Epidermal melanocyte (primary cell): ENCODE results near the gene GSN.

Experiments used
- DNase-seq: peaks from one replicate; pipeline ENCODE4 v3.0.0; 2011; ENCODE audit warnings: low spot score; ENCODE audit not compliant: insufficient read length

The GSN gene

DNA sequence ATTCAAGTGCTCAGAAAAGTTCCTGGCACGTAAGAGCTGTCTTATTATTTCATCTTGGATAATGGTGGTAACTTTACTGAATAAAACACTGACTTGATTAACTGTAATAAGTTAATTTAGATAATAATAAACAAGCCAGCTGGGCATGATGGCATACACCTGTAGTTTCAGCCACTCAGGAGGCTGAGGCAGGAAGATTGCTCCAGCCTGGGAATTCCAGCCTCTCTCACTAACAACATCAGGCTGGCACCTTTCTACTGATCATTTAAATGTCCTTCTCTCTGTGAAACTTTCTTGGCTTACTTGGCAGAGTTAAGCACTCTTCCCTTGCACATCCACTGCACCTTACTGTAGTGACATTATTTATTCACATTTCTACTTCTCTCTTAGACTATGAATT lies 82.1 kb downstream of the GSN start:
- DNase-seq: no peak

DNA sequence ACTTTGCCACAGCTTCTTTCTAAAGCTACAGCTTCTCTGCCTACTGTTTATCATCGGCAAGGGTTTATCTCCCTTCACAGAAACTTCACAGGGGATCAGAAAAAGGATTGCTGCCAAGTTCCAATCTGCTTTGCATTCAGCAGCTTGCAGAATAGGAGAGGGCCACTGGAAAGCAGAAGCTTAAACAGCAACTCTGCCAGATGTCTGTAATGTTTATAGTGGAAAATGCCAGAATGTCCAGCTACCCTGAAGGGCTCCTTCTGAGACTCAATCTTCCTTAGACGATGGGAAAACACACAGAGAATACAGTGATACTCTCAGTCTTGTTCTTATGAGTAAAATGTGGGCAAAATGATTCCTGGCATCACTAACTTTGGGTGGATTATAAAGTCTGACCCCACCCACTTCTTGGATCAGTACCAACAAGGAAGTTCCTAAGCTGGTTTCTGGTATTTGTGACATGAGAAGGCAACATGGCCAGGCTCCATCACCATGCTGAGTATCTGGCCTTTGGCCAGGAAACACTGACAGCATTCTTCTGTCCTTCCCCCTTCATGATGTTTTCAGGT lies 83.1 kb downstream of the GSN start:
- no peak for DNase-seq

DNA sequence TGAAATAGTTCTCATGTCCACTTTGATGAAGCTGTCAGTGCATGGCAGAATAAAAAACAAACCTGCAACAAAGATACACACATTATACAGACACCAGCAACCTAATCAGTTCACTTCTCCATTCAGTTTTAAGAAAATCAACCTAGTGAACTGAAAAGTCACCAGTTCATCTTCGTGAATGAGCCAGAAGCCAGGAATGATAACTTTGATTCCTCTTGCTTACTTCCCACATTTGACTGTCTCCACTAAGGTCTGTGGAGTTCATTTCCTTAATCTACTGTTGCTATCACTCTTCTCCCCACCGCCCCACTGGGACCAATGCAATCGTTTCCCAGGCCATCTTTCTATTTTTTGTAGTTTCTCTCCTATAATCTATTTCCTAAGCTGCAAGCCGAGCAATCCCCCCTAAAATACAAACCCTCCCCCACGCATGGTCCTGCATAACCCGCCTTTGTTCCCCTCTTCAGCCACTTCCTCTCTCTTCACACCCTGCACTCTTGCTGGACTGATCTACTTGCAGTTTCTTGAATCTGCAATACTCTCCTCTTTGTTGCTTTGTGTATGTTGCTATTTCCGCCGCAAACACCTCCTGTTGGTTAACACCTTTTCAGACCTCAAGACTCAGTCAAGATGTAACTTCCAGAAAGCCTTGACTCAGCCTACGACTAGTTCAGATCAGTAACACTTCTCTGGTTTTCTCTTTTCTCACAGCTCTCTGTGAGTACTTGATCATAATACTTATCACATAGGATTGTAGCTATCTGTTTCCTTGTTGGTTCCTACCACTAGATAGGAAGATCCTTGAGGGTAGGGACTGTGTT lies 85.5 kb downstream of the GSN start:
- DNase-seq: no peak

DNA sequence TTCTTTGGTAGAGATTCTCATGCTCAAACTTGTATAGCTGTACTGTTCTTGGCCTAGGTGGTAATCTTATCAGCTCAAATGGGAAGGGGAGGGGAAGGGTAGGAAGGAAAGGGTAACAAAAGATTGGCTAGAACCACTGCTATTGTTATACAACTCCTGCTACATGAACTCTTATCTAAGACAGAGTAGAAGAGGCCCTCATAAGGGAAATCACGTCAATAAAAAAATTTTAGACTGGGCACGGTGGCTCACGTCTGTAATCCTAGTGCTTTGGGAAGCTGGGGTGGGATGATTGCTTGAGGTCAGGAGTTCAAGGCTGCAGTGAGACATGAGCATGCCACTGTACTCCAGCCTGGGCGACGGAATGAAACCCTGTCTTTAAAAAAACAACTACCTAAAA lies 86.2 kb downstream of the GSN start:
- no peak for DNase-seq

- DNase-seq: no peak
Measured at GRCh38 chr9:121354762-121355161, 86.8 kb downstream of the GSN start.

- DNase-seq: no peak
Measured at GRCh38 chr9:121357011-121357410, 89.0 kb downstream of the GSN start.

GRCh38 chr9:121358751-121359150 lies 90.8 kb downstream of the GSN start:
- no peak for DNase-seq

DNA sequence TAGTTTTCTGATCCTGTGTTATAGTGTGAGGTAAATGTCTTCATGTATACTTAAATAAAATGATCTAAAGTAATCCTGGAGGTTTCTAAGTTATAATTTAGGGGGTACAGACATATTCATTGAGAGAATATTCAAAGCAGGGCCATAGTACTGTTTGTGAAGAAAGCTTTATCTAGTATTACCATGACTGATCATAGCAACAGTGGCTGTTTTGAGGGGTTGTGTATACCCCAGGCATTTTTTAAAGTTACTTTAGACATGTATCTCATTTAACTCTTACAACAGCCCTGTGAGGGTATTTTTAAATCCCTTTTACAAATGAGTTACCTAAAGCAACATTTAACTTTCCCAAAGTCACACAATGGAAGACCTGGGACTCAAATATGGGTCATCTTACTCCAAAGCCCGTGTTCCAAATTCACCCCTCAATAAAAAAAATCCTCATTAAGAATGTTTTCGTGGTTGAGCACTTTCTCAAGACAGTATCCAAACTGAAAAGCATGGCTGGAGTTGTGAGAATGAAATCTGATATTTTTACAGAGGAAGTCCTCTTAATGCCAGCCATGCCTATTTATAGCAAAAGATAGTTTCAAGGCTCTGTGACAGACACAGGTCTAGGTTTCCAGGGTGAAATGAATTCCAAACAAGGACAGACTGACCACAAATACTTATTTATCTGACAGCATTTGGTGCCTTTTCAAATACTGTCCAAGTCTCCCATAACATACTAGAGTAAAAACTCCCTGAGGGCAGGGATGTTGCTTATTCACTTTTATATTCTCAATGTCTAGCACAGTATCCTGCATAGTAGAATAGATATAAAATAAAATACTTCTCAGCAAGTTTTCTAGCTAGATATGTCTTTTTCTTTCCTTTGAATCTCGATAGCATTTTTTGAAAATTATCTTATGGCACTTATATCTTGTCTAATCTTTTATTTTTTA lies 91.7 kb downstream of the GSN start:
- DNase-seq: no peak

DNA sequence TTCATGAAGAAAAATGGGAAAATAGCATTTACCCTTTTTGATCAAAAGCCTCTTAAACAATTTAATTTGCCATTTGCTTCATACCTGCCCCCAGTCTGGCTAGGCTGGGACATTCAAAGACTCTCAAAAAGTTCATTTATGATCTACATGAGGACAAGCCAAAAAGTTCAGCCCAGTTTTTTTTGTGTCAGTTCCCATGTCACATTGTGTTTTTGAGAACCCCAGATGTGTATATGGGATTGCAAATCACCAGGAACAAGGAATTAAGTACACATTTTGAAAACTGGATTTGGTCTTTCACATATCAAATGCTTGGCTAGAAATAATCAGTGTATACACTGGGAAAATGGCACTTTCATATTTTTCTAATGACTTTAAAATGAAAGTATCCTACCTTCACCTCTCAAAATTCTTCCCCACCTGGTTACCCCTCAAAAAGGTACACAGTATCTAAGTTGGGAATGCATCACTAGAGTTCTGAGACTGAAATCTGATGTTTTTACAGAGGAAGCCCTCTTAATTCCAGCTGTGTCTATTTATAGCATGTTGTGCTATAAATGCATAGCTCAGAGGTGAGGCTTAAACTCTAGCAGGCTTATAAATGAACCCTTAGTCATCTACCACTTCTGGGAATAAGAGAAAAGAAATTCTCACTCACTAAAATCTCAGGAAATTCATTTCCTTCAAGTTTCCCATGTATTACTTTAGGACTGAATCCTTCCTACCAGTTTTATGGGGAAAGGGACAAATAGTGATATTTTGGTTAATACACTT lies 92.8 kb downstream of the GSN start:
- DNase-seq: no peak

- no peak for DNase-seq
Measured at GRCh38 chr9:121362813-121363621, 95.1 kb downstream of the GSN start.

DNA sequence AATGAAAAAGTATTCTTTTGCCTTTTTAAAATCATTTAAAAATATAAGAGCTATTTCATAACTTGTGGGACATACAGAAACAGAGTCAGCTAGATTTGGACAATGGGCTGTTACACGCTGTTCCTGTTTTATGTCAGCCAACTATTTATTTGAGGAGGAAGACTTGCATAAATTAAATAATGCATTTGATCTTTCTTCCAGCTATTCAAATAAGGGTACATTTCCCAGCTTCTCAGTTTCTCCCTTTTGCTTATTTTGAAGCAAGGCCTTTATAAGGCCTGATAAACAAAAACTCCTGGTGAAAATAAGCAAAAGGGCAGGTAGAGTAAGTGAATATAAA lies 95.6 kb downstream of the GSN start:
- no peak for DNase-seq

- no peak for DNase-seq
Measured at GRCh38 chr9:121364077-121364476, 96.1 kb downstream of the GSN start.

DNA sequence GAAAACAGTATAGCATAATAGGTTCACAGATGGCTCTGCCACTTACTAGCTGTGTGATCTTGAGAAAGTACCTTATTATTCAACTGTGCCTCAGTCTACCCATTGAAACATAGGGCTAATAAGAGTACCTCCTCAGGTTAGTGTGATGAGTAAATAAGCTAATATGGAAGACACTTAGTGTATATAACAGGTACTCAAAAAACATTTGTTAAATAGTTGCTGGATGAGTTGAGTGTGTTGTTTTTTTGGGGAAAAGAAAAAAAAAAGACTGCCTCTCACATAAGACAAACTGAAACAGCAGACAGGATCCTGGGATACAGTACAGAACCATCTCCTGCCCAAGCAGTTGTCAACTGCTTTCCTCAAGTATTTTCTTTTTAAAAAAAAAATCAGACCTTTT lies 96.9 kb downstream of the GSN start:
- DNase-seq: no peak

- DNase-seq: no peak
Measured at GRCh38 chr9:121365564-121365963, 97.6 kb downstream of the GSN start.

GRCh38 chr9:121366611-121367192 lies 98.7 kb downstream of the GSN start:
- no peak for DNase-seq

- DNase-seq: no peak
Measured at GRCh38 chr9:121367306-121368137, 99.6 kb downstream of the GSN start.

- no peak for DNase-seq
Measured at GRCh38 chr9:121368138-121368522, 100.2 kb downstream of the GSN start.

DNA sequence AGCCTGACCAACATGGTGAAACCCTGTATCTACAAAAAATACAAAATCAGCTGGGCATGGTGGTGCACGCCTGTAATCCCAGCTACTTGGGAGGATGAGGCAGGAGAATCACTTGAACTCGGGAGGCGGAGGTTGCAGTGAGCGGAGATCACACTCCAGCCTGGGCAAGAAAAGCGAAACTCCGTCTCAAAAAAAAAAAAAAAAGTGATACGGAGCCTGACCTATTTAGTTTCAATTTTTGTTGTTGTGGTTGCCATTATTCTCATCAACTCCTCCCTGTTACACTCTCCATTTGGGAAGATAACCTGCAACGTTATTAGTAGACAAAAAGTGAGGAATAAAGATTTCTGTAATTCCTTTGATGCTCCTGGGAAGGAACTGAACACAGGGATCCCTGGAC lies 100.8 kb downstream of the GSN start:
- no peak for DNase-seq

GRCh38 chr9:121369595-121370265 lies 101.8 kb downstream of the GSN start, which contains the start of gene STOM:
TSS of gene STOM (minus strand) at chr9:121370250. CDS start at chr9:121370187, 63 bp downstream.
- DNase-seq: peak; percentile 41
